Dendritic cell treated with granulocyte-macrophage colony-stimulating factor and Interleukin-4, amounts not matched to agents 40 ng/mL and 50 ng/mL, for 4 days (primary cell): ENCODE measurements around the gene BATF.
"Not testable (repeated sequence)": the region's sequence is repeated elsewhere in the genome, so short reads cannot be mapped to it uniquely, and the experiment has no call there.

Source experiments
- H3K27ac Mint-ChIP-seq: one replicate; pipeline ENCODE4 v1.8.0; 2022; ENCODE audit warnings: mild to moderate bottlenecking, mixed read lengths
- H3K27me3 Mint-ChIP-seq: one replicate; pipeline ENCODE4 v1.8.0; 2022; ENCODE audit warnings: mild to moderate bottlenecking, mixed read lengths
- H3K36me3 Mint-ChIP-seq: one replicate; pipeline ENCODE4 v1.8.0; 2022; ENCODE audit warnings: low read depth, mixed read lengths
- H3K4me1 Mint-ChIP-seq: one replicate; pipeline ENCODE4 v1.8.0; 2022; ENCODE audit warnings: low read depth, mixed read lengths
- H3K4me3 Mint-ChIP-seq: one replicate; pipeline ENCODE4 v1.8.0; 2022; ENCODE audit warnings: mild to moderate bottlenecking, moderate library complexity, mixed read lengths
- H3K9me3 Mint-ChIP-seq: one replicate; pipeline ENCODE4 v1.8.0; 2022; ENCODE audit warnings: mixed read lengths
- intact Hi-C: fragments of 100-400 bp; cut with micrococcal nuclease; formaldehyde crosslinking; loops from one replicate; pipeline ENCODE4 v1.15.0; 2022

BATF gene, protein sequence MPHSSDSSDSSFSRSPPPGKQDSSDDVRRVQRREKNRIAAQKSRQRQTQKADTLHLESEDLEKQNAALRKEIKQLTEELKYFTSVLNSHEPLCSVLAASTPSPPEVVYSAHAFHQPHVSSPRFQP

DNA sequence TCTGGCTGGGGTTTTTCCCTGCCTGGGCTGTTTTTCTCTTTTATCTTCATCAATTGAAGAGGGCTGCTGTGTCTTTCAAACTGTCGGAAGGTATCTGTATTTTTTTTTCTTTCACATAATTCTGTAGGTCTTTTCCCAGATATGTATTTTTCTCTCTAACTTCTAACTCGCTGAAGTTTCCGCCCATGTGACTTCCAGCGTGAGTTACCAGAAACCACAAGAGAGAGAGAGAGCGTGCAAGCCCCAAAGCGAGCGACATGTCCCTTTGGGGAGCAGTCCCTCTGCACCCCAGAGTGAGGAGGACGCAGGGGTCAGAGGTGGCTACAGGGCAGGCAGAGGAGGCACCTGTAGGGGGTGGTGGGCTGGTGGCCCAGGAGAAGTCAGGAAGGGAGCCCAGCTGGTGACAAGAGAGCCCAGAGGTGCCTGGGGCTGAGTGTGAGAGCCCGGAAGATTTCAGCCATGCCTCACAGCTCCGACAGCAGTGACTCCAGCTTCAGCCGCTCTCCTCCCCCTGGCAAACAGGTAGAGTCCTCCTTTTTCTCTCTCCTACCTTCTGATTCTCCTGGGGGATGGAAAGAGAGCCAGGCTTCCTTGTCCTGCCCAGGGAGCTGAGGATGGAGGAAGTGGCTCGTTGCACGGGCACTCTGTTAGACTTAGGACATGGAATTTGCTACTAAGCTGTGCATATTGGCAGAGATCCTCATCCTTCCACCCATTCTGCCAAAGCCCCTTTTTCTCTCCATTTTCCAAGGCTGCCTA is at the start of gene BATF:
Gene BATF (plus strand): TSS at position 246 of the 759 bp plus-strand sequence. CDS start 214 bp downstream, at position 460.
- intact Hi-C loops, result no loop called here
- peak within 1 kb of the TSS; percentile 99 for H3K4me3 Mint-ChIP-seq
- peaks cover 39% of the 10 kb centered on the region for H3K36me3 Mint-ChIP-seq
- peaks cover 67% of the 10 kb centered on the region for H3K4me1 Mint-ChIP-seq
- H3K9me3 Mint-ChIP-seq, result no peaks in the 10 kb centered on the region
- peak within 1 kb of the TSS; percentile 97 for H3K27ac Mint-ChIP-seq
- no peaks in the 10 kb centered on the region for H3K27me3 Mint-ChIP-seq

DNA sequence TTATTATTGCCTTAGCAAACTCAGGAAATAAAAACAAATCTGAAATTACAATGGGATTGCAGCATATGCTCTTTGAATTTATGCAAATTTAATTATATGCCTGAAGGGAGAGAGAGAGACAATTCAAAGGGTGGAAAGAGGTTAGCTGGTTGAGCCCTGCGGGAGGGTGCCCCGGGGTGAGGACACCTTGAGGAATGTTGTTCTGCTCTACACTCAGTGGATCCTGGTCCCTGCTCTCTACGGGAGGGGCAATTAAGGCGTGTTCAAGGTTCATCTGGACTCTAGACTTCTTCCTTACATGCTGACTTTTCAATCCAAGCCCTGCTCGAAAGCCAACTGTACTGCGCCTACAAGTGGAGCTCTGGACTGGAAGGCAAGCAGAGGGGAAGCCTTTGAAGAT is 48.1 kb upstream of the BATF start:
- peaks cover 79% of the 10 kb centered on the region for H3K36me3 Mint-ChIP-seq
- H3K4me1 Mint-ChIP-seq, intact Hi-C loops, H3K9me3 Mint-ChIP-seq, H3K27ac Mint-ChIP-seq, H3K27me3 Mint-ChIP-seq, H3K4me3 Mint-ChIP-seq: not testable (repeated sequence)

DNA sequence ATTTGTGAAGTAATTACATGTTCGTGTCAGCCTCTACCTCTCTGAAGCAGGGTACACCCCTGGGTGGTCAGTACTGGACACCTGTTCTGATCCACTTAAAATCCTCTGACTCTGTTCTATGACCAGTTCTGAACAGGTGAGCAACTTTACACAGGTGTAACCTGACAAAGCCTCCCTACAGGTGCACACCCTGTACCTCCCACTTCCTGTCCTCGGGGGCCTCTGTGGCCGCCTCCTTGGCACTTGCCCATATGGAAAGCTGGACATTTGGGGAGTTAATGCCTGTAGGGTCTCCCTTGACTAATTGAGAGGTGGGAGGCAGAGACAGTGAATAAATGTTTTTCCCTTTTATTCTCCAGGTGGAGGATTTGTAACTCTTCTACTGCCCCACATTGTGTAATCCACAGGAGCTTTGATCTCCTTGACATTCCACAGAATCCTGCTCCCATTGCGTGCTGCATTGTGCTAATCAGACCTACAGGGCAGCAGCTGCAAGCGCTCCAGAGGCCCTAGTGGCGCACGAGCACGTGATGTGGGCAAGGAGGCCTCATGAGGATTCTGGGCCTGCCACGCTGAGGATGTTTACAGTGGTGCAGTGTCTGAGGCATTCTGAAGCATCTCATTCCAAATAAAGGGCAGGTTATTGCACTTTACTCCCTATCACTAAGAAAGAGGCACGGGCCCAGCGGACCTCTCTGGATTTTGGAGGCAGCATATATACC is 45.8 kb upstream of the BATF start:
- no peak overlapping the region for H3K27ac Mint-ChIP-seq
- peaks cover 11% of the 10 kb centered on the region for H3K4me1 Mint-ChIP-seq
- intact Hi-C loops, result no loop called here
- peaks cover 56% of the 10 kb centered on the region for H3K36me3 Mint-ChIP-seq
- H3K9me3 Mint-ChIP-seq, result no peaks in the 10 kb centered on the region
- no peak overlapping the region for H3K4me3 Mint-ChIP-seq
- H3K27me3 Mint-ChIP-seq, result no peaks in the 10 kb centered on the region

DNA sequence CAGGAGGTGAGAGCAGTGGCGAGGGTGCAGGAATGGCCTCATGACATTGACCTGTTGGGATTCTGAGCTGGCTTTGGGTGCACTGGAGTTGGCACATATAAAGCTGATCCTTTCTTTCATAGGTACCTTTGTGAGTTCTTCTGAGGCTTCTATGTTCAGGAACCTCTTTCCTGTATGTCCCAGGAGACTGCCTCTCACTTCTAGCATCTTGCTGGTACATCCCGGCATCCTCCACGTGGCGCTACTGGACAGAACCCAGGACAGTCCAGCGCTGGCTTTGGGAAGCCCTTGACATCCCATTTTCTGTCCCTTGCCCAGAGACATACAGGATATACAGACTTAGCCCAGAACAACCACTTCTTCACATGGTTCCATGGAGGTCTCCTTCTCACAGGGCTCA is 44.4 kb upstream of the BATF start:
- Mint-ChIP-seq H3K9me3 (no peaks in the 10 kb centered on the region), H3K36me3 (peaks cover 41% of the 10 kb centered on the region), H3K27ac (no peak overlapping the region), H3K4me1 (peaks cover 11% of the 10 kb centered on the region), H3K4me3 (no peak overlapping the region), H3K27me3 (no peaks in the 10 kb centered on the region)
- intact Hi-C loops, result no loop called here

DNA sequence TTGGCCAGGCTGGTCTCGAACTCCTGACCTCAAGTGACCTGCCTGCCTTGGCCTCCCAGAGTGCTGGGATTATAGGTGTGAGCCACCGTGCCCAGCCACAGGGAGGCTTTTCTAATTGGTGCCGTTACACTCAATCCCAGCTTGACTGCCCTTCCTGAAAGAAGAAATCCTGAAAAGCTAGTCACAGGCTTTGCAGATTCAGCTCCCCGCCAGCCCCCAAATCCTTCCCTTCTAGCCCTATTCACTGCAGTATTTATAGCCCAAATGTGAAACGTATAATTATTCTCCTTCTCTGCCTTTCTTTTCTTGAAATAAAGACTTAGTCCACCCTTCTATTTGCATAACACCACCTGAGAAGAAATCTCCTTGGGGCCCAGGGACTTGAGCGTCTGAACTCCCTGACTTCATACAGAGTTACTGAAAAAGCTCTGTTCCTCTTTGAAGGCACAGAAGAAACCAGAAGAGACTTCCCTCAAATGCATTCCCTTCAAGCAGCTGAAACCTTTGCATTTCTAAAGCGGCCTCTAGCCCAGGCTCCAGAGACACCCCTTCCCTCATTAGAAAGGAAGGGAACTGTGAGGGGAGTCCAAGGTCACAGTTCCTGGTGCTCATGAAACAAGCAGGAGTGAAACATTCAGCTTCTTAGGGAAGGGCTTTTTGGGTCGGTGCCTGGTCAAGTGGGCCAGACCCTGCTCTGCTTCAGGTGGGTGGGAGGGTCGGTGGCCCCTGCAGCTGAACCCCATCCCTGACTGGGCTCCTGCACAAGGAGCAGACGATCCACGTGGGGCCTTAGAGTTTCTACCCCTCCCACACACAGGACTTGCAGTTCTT is 42.3 kb upstream of the BATF start:
- Mint-ChIP-seq H3K4me1 (peaks cover 11% of the 10 kb centered on the region), H3K9me3 (peaks cover 2% of the 10 kb centered on the region), H3K27ac (peak overlapping the region; percentile 4), H3K27me3 (no peaks in the 10 kb centered on the region), H3K36me3 (peaks cover 20% of the 10 kb centered on the region), H3K4me3 (no peak overlapping the region)
- intact Hi-C loops, result no loop called here

DNA sequence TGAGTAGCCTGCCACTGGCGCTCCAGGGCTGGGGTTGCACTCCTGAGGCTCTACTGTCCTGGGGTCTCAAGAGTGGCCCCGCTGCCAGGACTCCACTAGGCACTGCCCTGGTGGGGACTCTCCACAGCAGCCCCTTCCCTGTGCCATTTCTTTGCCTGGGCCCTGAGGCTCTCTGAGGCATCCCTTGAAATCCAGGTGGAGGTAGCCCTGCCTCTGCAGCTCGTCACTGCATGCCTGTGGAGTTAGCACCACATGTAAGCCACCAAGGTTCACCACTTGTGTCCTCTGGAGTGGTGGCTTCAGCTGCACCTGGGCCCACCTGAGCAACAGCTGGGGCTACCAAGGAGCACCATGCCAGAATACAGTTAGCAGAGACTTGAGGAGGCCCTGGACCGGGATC is 39.9 kb upstream of the BATF start:
- H3K4me3 Mint-ChIP-seq, result no peak overlapping the region
- H3K36me3 Mint-ChIP-seq, result no peaks in the 10 kb centered on the region
- H3K9me3 Mint-ChIP-seq, result peaks cover 8% of the 10 kb centered on the region
- H3K27ac Mint-ChIP-seq, result no peak overlapping the region
- intact Hi-C loops, result no loop called here
- H3K4me1 Mint-ChIP-seq, result peaks cover 11% of the 10 kb centered on the region
- no peaks in the 10 kb centered on the region for H3K27me3 Mint-ChIP-seq

DNA sequence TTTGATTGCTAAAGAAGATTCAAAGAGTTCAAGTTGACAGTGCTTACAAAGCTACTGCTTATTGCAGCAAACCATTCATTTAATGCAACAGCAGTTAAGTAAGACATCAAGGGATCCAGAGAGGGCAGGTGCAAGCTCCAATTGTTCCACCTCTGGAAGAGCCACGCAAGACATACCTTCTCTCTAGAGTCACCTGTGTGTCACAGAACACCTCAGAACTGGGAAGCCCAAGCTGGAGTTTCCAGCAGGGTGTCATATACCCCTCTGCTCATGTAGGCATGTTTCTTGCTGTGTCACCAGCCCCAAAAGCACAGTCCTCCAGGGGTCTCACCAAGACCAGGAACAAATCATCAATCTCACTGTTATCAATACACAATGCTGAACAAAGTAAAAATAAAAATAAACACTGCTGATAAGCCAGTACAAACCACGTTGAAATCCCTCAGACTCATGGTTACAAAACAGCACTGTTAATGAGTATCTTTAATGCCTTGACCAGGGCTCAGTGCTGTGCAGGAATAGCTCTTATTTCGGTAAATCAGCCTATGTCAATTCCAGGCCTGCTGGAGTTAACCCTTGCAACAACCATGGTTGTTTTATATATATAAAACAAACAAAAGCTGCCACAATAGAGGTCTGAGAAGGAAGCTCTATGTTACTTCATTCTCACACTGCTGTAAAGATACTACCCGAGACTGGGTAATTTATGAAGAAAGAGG is 37.4 kb upstream of the BATF start:
- Mint-ChIP-seq H3K9me3 (peaks cover 8% of the 10 kb centered on the region), H3K4me3 (no peak overlapping the region), H3K4me1 (peaks cover 12% of the 10 kb centered on the region), H3K36me3 (no peaks in the 10 kb centered on the region), H3K27ac (no peak overlapping the region), H3K27me3 (no peaks in the 10 kb centered on the region)
- intact Hi-C loops, result loop anchor here (2.0 kb wide), 1 partner anchor 354 kb away; no protein-coding TSS in a partner anchor

DNA sequence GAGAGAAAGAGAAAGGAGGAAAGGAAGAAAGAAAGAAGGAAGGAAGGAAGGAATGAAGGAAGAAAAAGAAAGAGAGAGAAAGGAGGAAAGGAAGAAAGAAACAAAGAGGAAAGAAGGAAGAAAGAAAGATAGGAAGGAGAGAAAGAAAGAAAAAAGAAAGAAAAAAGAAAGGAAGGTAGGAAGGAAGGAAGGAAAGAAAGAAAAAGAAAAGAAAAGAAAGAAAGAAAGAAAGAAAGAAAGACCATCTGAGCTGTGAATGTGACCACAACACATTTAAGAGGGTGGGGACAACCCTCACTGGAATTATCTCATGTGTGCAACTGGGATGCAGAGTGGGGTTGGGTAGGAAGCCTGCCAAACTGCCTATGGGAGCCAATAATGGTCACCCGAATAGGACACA is 36.0 kb upstream of the BATF start:
- intact Hi-C loops, result no loop called here
- H3K4me3 Mint-ChIP-seq, result no peak overlapping the region

DNA sequence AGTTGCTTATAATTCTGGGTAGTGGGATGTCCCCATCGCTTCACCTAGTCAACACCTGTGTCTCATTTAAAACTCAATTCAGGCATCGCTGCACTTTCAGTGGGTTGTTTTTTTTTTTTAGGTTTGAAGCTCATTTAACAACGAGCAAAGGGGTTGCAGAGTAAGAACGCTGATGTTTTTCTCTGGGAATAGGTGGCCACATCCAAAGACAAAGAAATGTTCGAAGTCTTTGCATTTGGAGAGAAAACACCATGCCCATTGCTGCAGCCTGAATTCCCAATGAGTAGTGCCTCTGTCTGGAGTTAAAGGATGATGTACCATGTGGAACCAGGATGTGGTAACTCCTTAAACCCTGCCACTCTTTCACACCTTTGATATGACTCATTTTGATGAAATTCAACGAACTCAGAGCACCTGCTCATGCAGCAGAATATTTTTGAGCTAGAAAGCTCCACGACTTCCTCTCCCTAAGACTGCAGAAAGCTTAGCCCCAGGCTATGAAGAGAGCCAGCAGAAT is 35.1 kb upstream of the BATF start:
- H3K4me3 Mint-ChIP-seq, result no peak overlapping the region
- H3K27me3 Mint-ChIP-seq, result no peaks in the 10 kb centered on the region
- peaks cover 8% of the 10 kb centered on the region for H3K9me3 Mint-ChIP-seq
- no peak overlapping the region for H3K27ac Mint-ChIP-seq
- H3K4me1 Mint-ChIP-seq, result peaks cover 5% of the 10 kb centered on the region
- no peaks in the 10 kb centered on the region for H3K36me3 Mint-ChIP-seq
- intact Hi-C loops, result no loop called here

More for the DNA sequence above, 36.0 kb upstream of the BATF start:
- Mint-ChIP-seq H3K27me3 (no peaks in the 10 kb centered on the region), H3K4me1 (peaks cover 5% of the 10 kb centered on the region), H3K27ac (no peak overlapping the region), H3K9me3 (peaks cover 8% of the 10 kb centered on the region), H3K36me3 (no peaks in the 10 kb centered on the region)

DNA sequence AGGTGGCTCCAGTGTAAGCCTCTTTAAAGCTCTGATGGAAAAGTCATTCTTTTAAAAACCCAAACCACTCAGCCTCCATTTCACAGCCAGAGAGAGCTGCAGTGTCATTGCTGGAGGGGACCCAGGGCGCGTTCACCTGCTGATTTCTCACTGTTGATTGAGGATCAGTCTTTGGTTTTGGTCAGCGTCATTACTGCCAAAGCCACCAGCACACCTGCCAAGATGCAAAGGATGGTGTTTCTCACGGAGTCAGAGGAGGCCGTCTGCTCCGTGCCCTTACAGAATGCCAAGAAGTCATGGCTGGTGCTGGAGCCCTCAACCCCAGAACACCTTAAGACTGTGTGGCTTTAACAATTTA is 32.8 kb upstream of the BATF start:
- H3K27ac Mint-ChIP-seq, result no peak overlapping the region
- H3K4me3 Mint-ChIP-seq, result no peak overlapping the region
- H3K4me1 Mint-ChIP-seq, result peaks cover 12% of the 10 kb centered on the region
- no peaks in the 10 kb centered on the region for H3K36me3 Mint-ChIP-seq
- no peaks in the 10 kb centered on the region for H3K27me3 Mint-ChIP-seq
- intact Hi-C loops, result no loop called here
- peaks cover 8% of the 10 kb centered on the region for H3K9me3 Mint-ChIP-seq

DNA sequence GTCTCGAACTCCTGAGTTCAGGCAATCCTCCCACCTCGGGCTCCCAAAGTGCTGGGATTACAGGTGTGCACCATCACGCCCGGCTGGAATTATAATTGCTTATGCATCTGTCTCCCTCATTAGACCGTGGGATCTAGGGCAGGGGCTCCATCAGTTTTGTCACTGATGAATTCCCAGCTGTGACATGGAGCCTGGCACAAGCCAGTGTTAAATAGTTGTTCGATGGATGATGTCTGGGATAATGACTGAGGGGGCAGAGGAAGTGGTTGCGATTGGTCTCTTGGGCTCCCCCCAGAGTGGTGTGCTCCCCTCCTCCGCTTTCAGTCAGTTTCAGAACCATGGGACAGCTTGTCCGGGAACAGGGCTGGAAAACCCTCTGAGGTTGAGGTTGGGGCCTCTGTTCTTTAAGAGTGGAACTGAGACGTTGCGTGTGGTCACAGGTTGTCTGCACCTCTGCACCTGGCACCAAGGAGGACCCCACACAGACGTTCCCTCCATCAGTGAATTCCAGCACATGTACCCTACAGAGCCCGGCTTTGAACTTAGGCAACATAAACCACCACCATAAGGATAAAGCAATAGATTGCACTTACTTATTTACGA is 30.8 kb upstream of the BATF start:
- Mint-ChIP-seq H3K4me1 (peaks cover 30% of the 10 kb centered on the region), H3K27ac (no peak overlapping the region), H3K36me3 (no peaks in the 10 kb centered on the region), H3K4me3 (no peak overlapping the region), H3K27me3 (no peaks in the 10 kb centered on the region), H3K9me3 (no peaks in the 10 kb centered on the region)
- intact Hi-C loops, result no loop called here

DNA sequence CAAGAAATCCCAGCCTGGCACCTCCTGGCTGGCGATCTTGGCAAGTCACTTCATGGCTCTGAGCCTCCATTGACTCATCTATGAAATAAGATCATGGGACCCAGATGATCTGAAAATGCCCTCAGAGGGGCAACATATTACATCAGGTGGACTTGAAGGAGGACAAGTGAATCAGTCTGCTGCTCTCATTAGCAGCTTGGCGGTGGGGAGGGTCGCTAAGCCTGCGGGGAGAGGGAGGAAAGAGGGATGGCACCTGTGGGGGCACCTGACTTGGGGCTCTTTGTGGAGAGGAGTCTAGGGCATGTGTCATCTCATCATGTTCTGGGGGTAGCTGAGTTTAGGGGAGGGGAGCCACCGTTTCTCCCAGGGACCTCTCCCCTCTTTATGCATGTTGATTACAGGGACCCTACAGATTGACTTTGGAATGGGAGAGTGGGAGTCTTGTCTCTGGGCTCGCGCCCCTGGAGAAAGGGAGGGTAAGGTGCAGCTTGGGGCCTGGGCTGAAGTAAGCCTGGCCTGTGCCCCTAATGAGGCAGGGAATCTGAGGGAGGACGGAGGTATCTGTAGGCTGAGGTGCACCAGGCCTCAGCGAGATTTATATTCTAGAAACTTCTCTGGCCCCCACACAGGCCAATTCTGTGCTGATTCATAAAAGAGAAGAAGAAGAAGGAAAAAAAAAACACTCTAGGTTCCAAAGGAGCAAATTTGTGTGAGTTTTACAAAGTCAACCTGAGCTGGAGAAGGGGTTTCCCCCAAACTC is 29.3 kb upstream of the BATF start:
- H3K4me3 Mint-ChIP-seq, result no peak overlapping the region
- H3K27me3 Mint-ChIP-seq, result no peaks in the 10 kb centered on the region
- H3K27ac Mint-ChIP-seq, result no peak overlapping the region
- H3K36me3 Mint-ChIP-seq, result no peaks in the 10 kb centered on the region
- intact Hi-C loops, result no loop called here
- no peaks in the 10 kb centered on the region for H3K9me3 Mint-ChIP-seq
- H3K4me1 Mint-ChIP-seq, result peaks cover 45% of the 10 kb centered on the region
